Kidney (tissue), 22 donors: ENCODE results near the gene LOXL1. TPM values are rescaled to one million over a fixed set of nuclear protein-coding genes. Genes with fewer than 3 reads are reported as not detected.

Experiments
- DNase-seq, 5 donors: peaks; one replicate each; pipeline ENCODE4 v3.0.0-alpha.2; 2013 to 2020
- FAIRE-seq: peaks from 2 replicates; lab custom pipeline; 2012; peaks lifted over from hg19 to GRCh38; lab: Jason Lieb, UNC
- H3K27ac ChIP-seq, 2 donors: one replicate each; pipeline ENCODE4 v1.7.0; 2013; ENCODE audit warnings: low read depth in 2 of 2, low read length in 2 of 2, inconsistent platforms in 1 of 2
- H3K27me3 ChIP-seq: one replicate; pipeline ENCODE4 v1.7.1; 2013; ENCODE audit warnings: low read length, inconsistent platforms; ENCODE audit not compliant: control insufficient read depth, insufficient read depth
- H3K36me3 ChIP-seq, 3 donors: one replicate each; pipeline versions ENCODE4 v1.7.0 to v1.7.1; 2013; ENCODE audit warnings: low read length in 3 of 3, control low read depth in 1 of 3, inconsistent platforms in 1 of 3; ENCODE audit not compliant: insufficient read depth in 3 of 3, control insufficient read depth in 2 of 3
- H3K4me1 ChIP-seq, 3 donors: one replicate each; pipeline versions ENCODE4 v1.7.0 to v1.7.1; 2013; ENCODE audit warnings: low read length in 3 of 3, inconsistent platforms in 1 of 3, low read depth in 1 of 3; ENCODE audit not compliant: control insufficient read depth in 2 of 3, insufficient read depth in 2 of 3
- H3K4me3 ChIP-seq, 3 donors: one replicate each; pipeline versions ENCODE4 v1.7.0 to v1.8.1; 2013; ENCODE audit warnings: low read length in 3 of 3, control low read depth in 1 of 3, inconsistent platforms in 1 of 3
- H3K9ac ChIP-seq, 3 donors: one replicate each; pipeline versions ENCODE4 v1.7.0 to v1.7.1; 2013; ENCODE audit warnings: low read length in 3 of 3, control low read depth in 1 of 3, inconsistent platforms in 1 of 3
- H3K9me3 ChIP-seq, 3 donors: one replicate each; pipeline versions ENCODE4 v1.7.0 to v1.7.1; 2013; ENCODE audit warnings: low read length in 3 of 3, control low read depth in 1 of 3, inconsistent platforms in 1 of 3; ENCODE audit not compliant: control insufficient read depth in 2 of 3, insufficient read depth in 1 of 3
- intact Hi-C: fragments of 100-400 bp; cut with DNase I; formaldehyde crosslinking; loops from one replicate; pipeline ENCODE4 v1.11.1; 2022
- long read RNA-seq, 10 donors: library from polyadenylated mRNA in 1 of 10; unstranded in 1 of 10; transcript quantifications; one replicate each; pipeline ENCODE4 v2.0.0 and lab custom pipeline, GENCODE V29; 2021 to 2026
- polyA plus RNA-seq: library from polyadenylated mRNA; stranded (reverse); fragments of 350-450 nt; fragmentation: Illumina TruSeq; extraction: RNeasy Lipid Tissue Mini Kit (QIAGEN cat#74804); gene quantifications from one replicate; pipeline ENCODE4 v1.2.3, GENCODE V29; 2014; ENCODE audit warnings: low read depth, low replicate concordance; ENCODE audit not compliant: insufficient read depth
- total RNA-seq: library from RNA; stranded (reverse); fragmentation: NEBNext Ultra II Directional; extraction: Animal tissue kit (Norgen Biotek cat#: 25700); gene quantifications from one replicate; pipeline ENCODE4 v1.2.1, GENCODE V29; 2021
- TF ChIP-seq, protein P1 (sequence below): IDR thresholded peaks from 3 replicates; pipeline ENCODE4 v1.5.1; 2012; ENCODE audit warnings: mild to moderate bottlenecking, moderate library complexity, borderline replicate concordance; ENCODE audit not compliant: insufficient read depth; ENCODE audit errors: extremely low read depth
- donor health status: control.
- donor health status: control.
- donor health status: control.
- donor health status: control.
- donor health status: control.
- donor health status: DM: yes; HTN: yes; CAD: no.
- donor health status: Normal renal cell carcinoma (clear cell type).

Gene LOXL1, protein sequence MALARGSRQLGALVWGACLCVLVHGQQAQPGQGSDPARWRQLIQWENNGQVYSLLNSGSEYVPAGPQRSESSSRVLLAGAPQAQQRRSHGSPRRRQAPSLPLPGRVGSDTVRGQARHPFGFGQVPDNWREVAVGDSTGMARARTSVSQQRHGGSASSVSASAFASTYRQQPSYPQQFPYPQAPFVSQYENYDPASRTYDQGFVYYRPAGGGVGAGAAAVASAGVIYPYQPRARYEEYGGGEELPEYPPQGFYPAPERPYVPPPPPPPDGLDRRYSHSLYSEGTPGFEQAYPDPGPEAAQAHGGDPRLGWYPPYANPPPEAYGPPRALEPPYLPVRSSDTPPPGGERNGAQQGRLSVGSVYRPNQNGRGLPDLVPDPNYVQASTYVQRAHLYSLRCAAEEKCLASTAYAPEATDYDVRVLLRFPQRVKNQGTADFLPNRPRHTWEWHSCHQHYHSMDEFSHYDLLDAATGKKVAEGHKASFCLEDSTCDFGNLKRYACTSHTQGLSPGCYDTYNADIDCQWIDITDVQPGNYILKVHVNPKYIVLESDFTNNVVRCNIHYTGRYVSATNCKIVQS
- total RNA-seq (33.2 TPM), polyA plus RNA-seq (35.1 TPM)
- long read RNA-seq, donor 1, transcript LOXL1-201 (7 exons, 2,351 nt) = major isoform, 18 of 22 reads
- long read RNA-seq, donor 1, partial matches to known transcripts = 0 of 22 reads
- long read RNA-seq, donor 1, other reads (novel, unspliced or antisense) = 0 of 22 reads
- long read RNA-seq, donor 2, transcript LOXL1-201 (7 exons, 2,351 nt) = major isoform, 6 of 7 reads
- long read RNA-seq, donor 2, partial matches to known transcripts = 0 of 7 reads
- long read RNA-seq, donor 2, other reads (novel, unspliced or antisense) = 0 of 7 reads
- long read RNA-seq, donor 3, transcript LOXL1-201 (7 exons, 2,351 nt) = major isoform, 11 of 13 reads
- long read RNA-seq, donor 3, partial matches to known transcripts = 0 of 13 reads
- long read RNA-seq, donor 3, other reads (novel, unspliced or antisense) = 0 of 13 reads
- long read RNA-seq, donor 4, partial matches to known transcripts = 0 of 4 reads
- long read RNA-seq, donor 4, other reads (novel, unspliced or antisense) = 0 of 4 reads
- long read RNA-seq, donor 5 = 0 reads
- long read RNA-seq, donor 6, transcript LOXL1-201 (7 exons, 2,351 nt) = major isoform, 13 of 21 reads
- long read RNA-seq, donor 6, partial matches to known transcripts = 0 of 21 reads
- long read RNA-seq, donor 6, other reads (novel, unspliced or antisense) = 7 of 21 reads
- long read RNA-seq, donor 7, transcript LOXL1-201 (7 exons, 2,351 nt) = major isoform, 20 of 24 reads
- long read RNA-seq, donor 7, partial matches to known transcripts = 1 of 24 reads
- long read RNA-seq, donor 7, other reads (novel, unspliced or antisense) = 3 of 24 reads
- long read RNA-seq, donor 8, transcript LOXL1-201 (7 exons, 2,351 nt) = major isoform, 13 of 25 reads
- long read RNA-seq, donor 8, partial matches to known transcripts = 5 of 25 reads
- long read RNA-seq, donor 8, other reads (novel, unspliced or antisense) = 5 of 25 reads
- long read RNA-seq, donor 9, transcript LOXL1-201 (7 exons, 2,351 nt) = major isoform, 8 of 8 reads
- long read RNA-seq, donor 9, partial matches to known transcripts = 0 of 8 reads
- long read RNA-seq, donor 9, other reads (novel, unspliced or antisense) = 0 of 8 reads
- long read RNA-seq, donor 10, transcript LOXL1-201 (7 exons, 2,351 nt) = major isoform, 6 of 11 reads
- long read RNA-seq, donor 10, partial matches to known transcripts = 0 of 11 reads
- long read RNA-seq, donor 10, other reads (novel, unspliced or antisense) = 5 of 11 reads

DNA sequence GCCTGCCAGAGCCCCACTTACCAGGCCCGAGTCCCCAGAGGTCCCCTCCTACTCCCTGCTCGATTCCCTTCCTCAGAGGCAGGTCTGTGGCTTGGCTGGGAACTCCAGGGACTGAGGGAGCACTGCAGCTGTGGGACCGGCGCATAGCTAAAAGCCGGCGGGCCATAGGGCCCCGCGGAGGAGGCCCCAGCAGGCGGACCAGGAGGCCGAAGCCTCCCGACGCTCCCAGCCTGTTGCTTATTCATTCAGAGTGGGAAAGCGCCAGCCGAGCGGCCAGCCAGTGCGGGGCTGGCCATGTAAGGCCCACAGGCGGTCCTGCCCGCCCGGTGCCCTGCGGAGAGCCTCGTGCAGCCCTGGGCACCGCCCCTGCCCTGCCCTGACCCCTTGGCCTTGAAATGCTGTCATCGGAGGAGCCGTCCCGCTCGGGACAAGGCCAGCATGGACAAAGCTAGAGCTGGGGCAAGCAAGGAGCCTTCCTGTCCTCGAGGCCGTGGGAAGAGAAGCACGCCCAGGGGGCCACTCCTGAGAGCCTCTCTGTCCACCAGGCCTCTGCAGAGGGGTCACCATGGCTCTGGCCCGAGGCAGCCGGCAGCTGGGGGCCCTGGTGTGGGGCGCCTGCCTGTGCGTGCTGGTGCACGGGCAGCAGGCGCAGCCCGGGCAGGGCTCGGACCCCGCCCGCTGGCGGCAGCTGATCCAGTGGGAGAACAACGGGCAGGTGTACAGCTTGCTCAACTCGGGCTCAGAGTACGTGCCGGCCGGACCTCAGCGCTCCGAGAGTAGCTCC is at the start of gene LOXL1:
Gene LOXL1, plus strand, starts transcription at position 244 of the 784 bp plus-strand sequence. Its CDS starts 322 bp downstream, at position 566.
- Histone ChIP-seq H3K36me3 (no peaks in the 10 kb centered on the region), H3K27ac (peak within 1 kb of the TSS; percentile 85 to 86), H3K27me3 (no peaks in the 10 kb centered on the region), H3K9me3 (no peaks in the 10 kb centered on the region), H3K4me1 (peaks cover 2 to 43% (median 23%) of the 10 kb centered on the region in 3 donors), H3K4me3 (peak within 1 kb of the TSS in 2 of 3 donors; percentile 33 to 50), H3K9ac (peak within 1 kb of the TSS in 1 of 3 donors; percentile 40)
- no peak for FAIRE-seq
- intact Hi-C loops = no loop called here
- peak; percentile 81 to 92 (median 91) for DNase-seq
- TF ChIP-seq, protein P1, sequence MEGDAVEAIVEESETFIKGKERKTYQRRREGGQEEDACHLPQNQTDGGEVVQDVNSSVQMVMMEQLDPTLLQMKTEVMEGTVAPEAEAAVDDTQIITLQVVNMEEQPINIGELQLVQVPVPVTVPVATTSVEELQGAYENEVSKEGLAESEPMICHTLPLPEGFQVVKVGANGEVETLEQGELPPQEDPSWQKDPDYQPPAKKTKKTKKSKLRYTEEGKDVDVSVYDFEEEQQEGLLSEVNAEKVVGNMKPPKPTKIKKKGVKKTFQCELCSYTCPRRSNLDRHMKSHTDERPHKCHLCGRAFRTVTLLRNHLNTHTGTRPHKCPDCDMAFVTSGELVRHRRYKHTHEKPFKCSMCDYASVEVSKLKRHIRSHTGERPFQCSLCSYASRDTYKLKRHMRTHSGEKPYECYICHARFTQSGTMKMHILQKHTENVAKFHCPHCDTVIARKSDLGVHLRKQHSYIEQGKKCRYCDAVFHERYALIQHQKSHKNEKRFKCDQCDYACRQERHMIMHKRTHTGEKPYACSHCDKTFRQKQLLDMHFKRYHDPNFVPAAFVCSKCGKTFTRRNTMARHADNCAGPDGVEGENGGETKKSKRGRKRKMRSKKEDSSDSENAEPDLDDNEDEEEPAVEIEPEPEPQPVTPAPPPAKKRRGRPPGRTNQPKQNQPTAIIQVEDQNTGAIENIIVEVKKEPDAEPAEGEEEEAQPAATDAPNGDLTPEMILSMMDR = no peak

DNA sequence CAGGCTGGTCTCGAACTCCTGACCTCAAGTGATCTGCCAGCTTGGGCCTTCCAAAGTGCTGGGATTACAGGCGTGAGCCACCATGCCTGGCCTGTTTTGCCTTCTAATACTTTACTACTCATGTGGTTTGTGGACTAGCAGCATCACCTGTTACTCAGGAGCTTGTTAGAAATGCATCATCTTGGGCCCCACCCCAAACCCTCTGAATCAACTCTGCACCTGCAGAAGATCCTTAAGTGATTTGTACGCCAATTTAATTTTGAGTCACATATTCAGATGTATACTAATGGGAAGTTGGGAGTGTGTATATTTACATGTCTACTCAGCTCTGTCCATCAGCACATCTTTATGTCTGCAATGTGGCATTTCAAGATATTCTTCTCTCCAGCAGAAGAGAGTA is 46.8 kb upstream of the LOXL1 start:
- H3K36me3 ChIP-seq = no peaks in the 10 kb centered on the region
- DNase-seq (no peak), FAIRE-seq (no peak)
- no peak overlapping the region for H3K4me3 ChIP-seq
- intact Hi-C loops = no loop called here
- H3K9ac ChIP-seq = no peak overlapping the region
- H3K27me3 ChIP-seq = no peaks in the 10 kb centered on the region
- TF ChIP-seq, protein P1 = no peak
- H3K27ac ChIP-seq = no peak overlapping the region
- H3K9me3 ChIP-seq = no peaks in the 10 kb centered on the region
- no peaks in the 10 kb centered on the region for H3K4me1 ChIP-seq
